ENCODE results near the gene MS4A7.

MS4A7 gene

GRCh38 chr11:60371854-60372253, 6.5 kb upstream of the MS4A7 start:
- DNase-seq = no peak

DNA sequence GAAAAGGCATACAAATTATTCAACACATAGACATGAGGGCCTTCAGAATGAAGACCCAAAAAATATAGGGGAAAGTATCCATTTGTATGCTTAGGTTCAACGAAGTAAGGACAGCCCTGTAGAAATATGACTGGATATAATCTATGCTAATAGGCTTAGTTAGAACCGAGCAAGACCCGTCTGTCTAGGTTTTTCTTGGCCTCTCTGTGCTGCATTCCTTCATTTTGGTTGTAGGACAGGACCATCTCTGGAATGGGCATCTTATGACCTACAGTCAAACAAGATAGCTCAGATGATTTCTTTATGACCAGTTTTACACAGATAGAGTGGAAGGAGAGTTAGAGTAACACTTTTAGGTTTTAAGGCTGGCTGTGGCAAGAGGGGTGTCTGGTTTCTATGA, 5.6 kb upstream of the MS4A7 start:
- no peak for DNase-seq

- no peak for DNase-seq
These were observed 3.0 kb upstream of the MS4A7 start for GRCh38 chr11:60375316-60375715.

- DNase-seq = no peak
These were observed 1.7 kb upstream of the MS4A7 start for GRCh38 chr11:60376601-60377000.

GRCh38 chr11:60377401-60378136, 763 bp upstream of the MS4A7 start:
- no peak for DNase-seq

DNA sequence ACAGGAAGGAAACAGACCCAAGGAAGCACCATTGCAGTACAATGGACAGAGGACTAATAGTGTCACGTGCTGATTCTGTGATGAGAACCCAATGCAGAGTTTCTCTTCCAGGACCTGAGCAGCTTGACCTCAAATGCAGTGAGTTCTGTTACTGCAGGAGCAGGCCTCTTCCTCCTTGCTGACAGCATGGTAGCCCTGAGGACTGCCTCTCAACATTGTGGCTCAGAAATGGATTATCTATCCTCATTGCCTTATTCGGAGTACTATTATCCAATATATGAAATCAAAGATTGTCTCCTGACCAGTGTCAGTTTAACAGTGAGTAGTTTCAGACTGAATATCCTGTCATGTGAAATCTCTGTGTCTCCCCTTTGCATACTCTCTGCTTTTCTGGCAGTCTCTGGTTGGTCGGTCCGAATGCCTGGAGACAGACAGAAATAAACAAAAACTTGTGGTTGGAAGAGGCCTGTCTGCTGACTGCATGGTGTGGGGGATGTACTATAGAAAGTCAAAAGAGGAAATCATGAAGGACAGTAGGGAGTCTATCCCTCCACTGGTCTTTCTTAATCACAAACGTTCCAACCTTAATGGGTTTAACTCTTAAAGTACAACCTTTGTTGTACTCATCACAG, 11.1 kb downstream of the MS4A7 start:
- no peak for DNase-seq

- DNase-seq = no peak
These were observed 12.1 kb downstream of the MS4A7 start for GRCh38 chr11:60390419-60390818.

DNA sequence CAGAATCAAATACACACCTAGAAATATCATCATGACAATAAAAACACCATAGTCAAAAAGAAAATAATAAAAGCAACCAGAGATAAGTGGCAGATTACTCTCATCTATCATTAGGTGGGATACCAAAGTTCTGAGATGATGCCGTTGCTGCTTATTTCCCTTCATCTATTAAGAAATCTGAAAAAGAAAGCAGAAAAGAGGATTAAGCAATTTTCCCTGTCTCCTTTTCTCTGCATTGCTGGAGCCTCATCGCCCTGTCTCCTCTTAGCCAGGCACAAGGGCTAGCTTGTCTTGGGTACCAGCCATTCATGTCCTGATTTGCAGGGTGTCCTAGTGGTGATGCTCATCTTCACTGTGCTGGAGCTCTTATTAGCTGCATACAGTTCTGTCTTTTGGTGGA, 14.0 kb downstream of the MS4A7 start:
- DNase-seq = no peak

GRCh38 chr11:60393016-60393415, 14.7 kb downstream of the MS4A7 start:
- no peak for DNase-seq

DNA sequence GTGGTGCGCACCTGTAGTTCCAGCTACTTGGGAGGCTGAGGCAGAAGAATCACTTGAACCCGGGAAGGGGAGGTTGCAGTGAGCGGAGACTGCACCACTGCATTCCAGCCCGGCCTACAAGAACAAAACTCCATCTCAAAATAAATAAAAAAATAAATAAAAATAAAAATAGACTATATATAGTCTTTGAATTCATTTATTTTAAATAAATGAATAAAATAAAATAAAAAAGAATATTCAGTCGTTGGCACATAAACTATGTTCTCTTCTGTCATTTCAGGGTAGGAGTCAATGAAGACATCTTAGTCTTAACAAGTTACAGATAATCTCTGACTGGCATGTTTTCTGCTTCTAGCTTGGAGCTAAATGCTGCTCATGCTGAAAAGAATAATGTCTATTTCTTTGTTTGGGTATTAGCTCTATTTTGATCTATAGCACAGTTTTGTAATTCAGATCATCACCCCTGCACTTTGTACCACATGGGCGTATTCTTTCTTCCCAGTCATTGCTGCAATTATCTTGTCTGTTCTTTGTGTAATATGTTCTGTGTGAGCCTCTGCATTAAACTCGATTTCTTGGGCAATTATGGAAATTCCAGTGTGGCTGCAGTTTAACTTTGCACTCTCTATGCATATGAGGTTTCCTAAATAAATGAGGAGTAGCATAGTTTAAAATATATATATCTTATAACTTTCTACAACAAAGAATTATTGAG, 16.5 kb downstream of the MS4A7 start:
- no peak for DNase-seq

- no peak for DNase-seq
These were observed 18.1 kb downstream of the MS4A7 start, which contains the start of gene MS4A14 for GRCh38 chr11:60396382-60396781. TSS of gene MS4A14 (plus strand) at chr11:60396459. CDS start at chr11:60396579, 120 bp downstream.

GRCh38 chr11:60396799-60397198, 18.5 kb downstream of the MS4A7 start:
- DNase-seq = no peak

- no peak for DNase-seq
These were observed 41.7 kb downstream of the MS4A7 start for GRCh38 chr11:60420015-60420414.

- no peak for DNase-seq
These were observed 44.3 kb downstream of the MS4A7 start for GRCh38 chr11:60422609-60423008.

DNA sequence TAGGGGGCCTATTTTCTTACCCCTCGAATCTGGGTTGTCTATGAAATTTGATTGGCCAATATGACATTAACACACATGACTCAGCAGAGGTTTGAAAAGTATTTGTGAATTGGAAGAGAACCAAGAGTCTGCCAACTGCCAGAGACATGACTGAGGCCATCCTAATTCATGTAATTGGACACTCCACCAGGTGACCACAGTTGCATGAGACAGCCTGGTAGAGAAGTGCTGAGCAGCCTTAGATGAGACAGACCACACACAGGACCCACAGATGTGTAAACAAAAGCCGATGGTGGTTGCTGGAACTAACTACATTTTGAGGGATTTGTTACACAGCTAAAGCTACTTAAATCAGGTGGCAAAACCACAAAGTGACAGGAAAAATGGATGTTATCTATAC, 50.2 kb downstream of the MS4A7 start:
- DNase-seq = no peak

- DNase-seq = no peak
These were observed 50.9 kb downstream of the MS4A7 start, which contains the start of gene MS4A5 for GRCh38 chr11:60429272-60429671. TSS of gene MS4A5 (plus strand) at chr11:60429572. CDS start at chr11:60429675, 103 bp downstream.

GRCh38 chr11:60431251-60431650, 52.9 kb downstream of the MS4A7 start:
- no peak for DNase-seq

DNA sequence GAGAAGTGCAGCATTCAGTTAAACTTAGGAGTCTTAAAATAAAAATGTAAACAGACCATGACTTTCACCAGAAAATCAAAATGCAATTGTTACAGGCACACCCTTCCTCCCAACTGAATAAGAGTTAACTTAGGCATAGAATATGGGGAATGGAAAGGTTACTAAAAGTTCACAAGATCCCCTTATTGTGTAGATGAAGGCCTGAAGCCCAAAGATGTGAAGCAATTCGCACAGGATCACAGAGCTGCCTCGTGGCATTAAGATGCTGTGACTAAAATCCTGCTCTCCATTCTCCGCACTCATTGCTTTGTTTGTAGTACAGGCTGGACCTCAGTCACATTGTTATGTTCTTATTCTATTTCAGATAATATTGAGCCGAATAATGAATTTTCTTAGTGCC, 55.1 kb downstream of the MS4A7 start:
- no peak for DNase-seq

Data from NCI-H1436 treated with DMSO at 0.1 percent for 48 hours (cell line).